Occipital lobe (tissue), 2 donors: ENCODE results near the gene ZNF467. TPM values are rescaled to one million over a fixed set of nuclear protein-coding genes. Genes with fewer than 3 reads are reported as not detected.

Experiments
- DNase-seq: peaks from one replicate; lab custom pipeline; 2025; lab: John Stamatoyannopoulos, UW
- total RNA-seq: library from RNA; depleted of rRNA; stranded (reverse); fragments of >200 nt; gene quantifications from one replicate; pipeline ENCODE4 v1.2.3, GENCODE V29; 2014

Gene ZNF467, protein sequence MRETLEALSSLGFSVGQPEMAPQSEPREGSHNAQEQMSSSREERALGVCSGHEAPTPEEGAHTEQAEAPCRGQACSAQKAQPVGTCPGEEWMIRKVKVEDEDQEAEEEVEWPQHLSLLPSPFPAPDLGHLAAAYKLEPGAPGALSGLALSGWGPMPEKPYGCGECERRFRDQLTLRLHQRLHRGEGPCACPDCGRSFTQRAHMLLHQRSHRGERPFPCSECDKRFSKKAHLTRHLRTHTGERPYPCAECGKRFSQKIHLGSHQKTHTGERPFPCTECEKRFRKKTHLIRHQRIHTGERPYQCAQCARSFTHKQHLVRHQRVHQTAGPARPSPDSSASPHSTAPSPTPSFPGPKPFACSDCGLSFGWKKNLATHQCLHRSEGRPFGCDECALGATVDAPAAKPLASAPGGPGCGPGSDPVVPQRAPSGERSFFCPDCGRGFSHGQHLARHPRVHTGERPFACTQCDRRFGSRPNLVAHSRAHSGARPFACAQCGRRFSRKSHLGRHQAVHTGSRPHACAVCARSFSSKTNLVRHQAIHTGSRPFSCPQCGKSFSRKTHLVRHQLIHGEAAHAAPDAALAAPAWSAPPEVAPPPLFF
- 1.2 TPM for total RNA-seq

GRCh38 chr7:149773446-149774236 is at the start of gene ZNF467:
Gene ZNF467, minus strand, starts transcription at chr7:149773588. Its CDS starts 2,556 bp downstream, at chr7:149771032.
- no peak for DNase-seq

GRCh38 chr7:149822353-149822943 is 49.1 kb upstream of the ZNF467 start:
- DNase-seq: no peak

- no peak for DNase-seq
Observed at GRCh38 chr7:149821191-149822148, 48.1 kb upstream of the ZNF467 start.

- no peak for DNase-seq
Observed at GRCh38 chr7:149820622-149821190, 47.3 kb upstream of the ZNF467 start.

DNA sequence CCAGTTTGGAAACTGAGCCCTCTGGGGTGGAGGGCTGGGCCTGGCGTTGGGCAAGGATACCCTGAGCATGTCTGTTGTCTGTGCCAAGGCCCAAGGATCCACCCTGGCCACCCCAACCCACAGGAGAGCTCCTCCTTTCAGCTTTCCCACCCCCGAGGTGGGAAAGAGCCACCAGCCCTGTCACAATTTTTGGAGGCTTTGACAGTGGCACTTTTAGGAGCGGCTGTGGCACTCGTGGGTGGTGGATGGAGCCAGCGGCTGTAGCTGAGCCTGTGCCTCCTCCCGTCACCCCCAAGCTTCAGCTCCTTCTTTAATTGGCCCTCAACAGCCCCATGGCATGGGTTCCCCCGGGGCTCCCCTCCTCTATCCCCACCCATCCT is 46.6 kb upstream of the ZNF467 start:
- no peak for DNase-seq

GRCh38 chr7:149819141-149819960 is 46.0 kb upstream of the ZNF467 start:
- DNase-seq: no peak

- DNase-seq: no peak
Observed at GRCh38 chr7:149818536-149818840, 45.1 kb upstream of the ZNF467 start.

GRCh38 chr7:149817836-149818535 is 44.6 kb upstream of the ZNF467 start:
- DNase-seq: no peak

- no peak for DNase-seq
Observed at GRCh38 chr7:149817301-149817771, 43.9 kb upstream of the ZNF467 start.

DNA sequence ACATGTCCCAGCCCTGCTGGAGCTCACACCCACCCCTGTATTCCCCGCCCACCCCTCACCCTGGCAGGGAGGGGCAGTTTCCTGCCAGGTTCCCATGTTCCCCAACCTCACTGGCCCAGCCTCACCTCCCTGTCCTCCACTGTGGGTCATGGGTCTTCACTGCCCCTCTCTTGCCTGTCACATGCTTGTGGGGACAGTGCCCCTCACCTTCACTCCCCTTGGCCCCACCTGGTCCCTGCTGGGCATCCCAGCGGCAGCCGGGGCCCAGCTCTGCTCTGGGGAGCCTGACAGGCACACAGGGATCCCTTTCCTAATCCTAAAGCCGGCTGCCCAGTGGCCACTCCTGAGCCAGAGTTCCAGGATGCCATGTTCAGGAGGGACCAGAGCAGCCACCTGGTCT is 43.4 kb upstream of the ZNF467 start:
- DNase-seq: no peak

DNA sequence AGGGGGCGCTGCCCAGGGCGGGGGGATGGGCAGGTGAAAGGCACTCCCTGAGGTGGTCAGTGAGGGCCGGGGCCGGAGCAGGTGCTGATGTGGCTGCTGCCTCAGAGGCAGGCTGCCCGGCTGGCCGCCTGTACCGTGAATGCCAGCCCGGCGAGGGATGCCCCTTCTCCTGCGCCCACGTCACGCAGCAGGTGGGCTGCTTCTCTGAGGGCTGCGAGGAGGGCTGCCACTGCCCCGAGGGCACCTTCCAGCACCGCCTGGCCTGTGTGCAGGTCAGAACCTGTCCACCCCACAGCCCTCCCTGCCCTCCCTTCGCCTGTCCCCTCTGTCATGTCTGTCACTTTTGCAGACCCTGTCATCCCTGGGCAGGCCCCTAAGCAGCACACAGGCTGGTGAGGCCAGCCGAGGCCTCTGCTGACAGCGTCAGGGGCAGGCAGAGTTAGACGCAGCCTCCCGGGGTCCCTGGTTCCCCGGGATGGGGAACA is 42.9 kb upstream of the ZNF467 start:
- no peak for DNase-seq

- no peak for DNase-seq
Observed at GRCh38 chr7:149815661-149816266, 42.4 kb upstream of the ZNF467 start.

- DNase-seq: no peak
Observed at GRCh38 chr7:149815121-149815520, 41.7 kb upstream of the ZNF467 start.

DNA sequence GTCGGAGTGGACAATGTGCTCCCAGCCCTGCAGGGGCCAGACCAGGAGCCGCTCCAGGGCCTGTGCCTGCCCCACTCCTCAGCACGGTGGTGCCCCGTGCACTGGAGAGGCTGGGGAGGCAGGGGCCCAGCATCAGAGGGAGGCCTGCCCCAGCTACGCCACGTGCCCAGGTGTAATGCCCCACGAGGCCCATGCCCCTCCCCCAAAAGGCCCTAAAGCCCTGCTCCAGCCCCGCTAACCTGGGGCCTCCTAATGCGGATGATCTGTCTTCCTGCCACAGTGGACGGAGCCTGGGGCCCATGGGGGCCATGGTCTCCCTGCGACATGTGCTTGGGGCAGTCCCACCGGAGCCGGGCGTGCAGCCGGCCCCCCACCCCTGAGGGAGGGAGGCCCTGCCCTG is 41.1 kb upstream of the ZNF467 start:
- no peak for DNase-seq

- no peak for DNase-seq
Observed at GRCh38 chr7:149813254-149814035, 40.1 kb upstream of the ZNF467 start.

DNA sequence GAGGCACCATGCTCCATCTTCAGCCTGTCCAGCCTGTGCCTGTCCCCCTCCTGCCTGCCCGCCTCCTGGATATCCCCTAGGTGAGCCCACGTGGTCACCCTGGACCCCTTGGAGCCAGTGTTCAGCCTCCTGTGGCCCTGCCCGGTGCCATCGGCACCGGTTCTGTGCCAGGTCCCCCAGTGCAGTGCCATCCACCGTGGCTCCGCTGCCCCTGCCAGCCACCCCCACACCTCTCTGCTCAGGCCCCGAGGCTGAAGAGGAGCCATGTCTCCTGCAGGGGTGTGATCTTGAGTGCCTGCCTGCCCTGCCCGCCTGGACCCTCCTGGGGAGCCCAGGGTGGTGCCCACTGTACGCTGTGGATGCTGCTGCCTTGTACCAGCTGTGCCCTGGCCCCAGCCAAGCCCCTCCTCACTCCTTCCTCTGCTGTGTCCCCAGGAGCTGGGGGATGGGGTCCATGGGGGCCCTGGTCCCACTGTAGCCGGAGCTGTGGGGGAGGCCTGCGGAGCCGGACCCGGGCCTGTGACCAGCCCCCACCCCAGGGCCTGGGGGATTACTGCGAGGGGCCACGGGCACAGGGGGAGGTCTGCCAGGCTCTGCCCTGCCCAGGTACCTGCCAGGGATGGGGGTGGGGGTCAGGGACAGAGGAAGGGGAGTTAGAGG is 38.6 kb upstream of the ZNF467 start:
- no peak for DNase-seq

GRCh38 chr7:149811221-149811620 is 37.8 kb upstream of the ZNF467 start:
- no peak for DNase-seq
